ENCODE measurements around the gene TNS4. TPM values are rescaled to one million over a fixed set of nuclear protein-coding genes. Genes with fewer than 3 reads are reported as not detected.

Gene TNS4
- total and polyA plus RNA-seq, 9 of the 15 experiments (the other 6 are each of a cell fraction or from before 2014, with no cell fraction given): 0.04 to 0.73 (median 0.24) TPM; not detected in 1

- Histone ChIP-seq H3K4me2 (ENCODE audit: insufficient read depth, low read length) (no peak overlapping the region), H2AFZ (ENCODE audit: low read depth, low read length) (no peak overlapping the region), H3K27me3 (ENCODE audit: control insufficient read depth in 2 of 2, insufficient read depth in 2 of 2, low read length in 2 of 2) (no peaks in the 10 kb centered on the region; a peak in 1 of 5 replicates), H3K9me3 (replicated peaks; ENCODE audit: control insufficient read depth, insufficient read depth, low read depth, low read length) (no peaks in the 10 kb centered on the region), H3K4me1 (replicated peaks in 1 of 2; ENCODE audit: control insufficient read depth in 2 of 2, insufficient read depth in 2 of 2, low read length in 2 of 2) (peaks cover 0 to 18% of the 10 kb centered on the region in 2 experiments; a peak in 3 of 5 replicates), H3K36me3 (ENCODE audit: control insufficient read depth, insufficient read depth, low read length) (peaks cover 30% of the 10 kb centered on the region; the same call in 2 of the 3 replicates), H4K20me1 (replicated peaks; ENCODE audit: control insufficient read depth, insufficient read depth, low read length) (no peaks in the 10 kb centered on the region), H3K9ac (ENCODE audit: insufficient read depth in 1 of 2, low read depth in 2 of 2, low read length in 2 of 2) (no peak overlapping the region), H3K79me2 (ENCODE audit: control insufficient read depth, insufficient read depth, low read length) (no peaks in the 10 kb centered on the region), H3K27ac (ENCODE audit: extremely low read depth, low read depth, low read length) (no peak overlapping the region), H3K9me1 (ENCODE audit: control insufficient read depth, insufficient read depth, low read length) (no peaks in the 10 kb centered on the region), H3K4me3 (no peak overlapping the region)
- in situ Hi-C loops (cut with MboI) (no loop called here), intact Hi-C loops (cut with micrococcal nuclease) (no loop called here)
- 34% methylated on average over 3 of the region's 3 CpGs for WGBS (ENCODE audit: insufficient coverage, low coverage, missing lambda C conversion rate)
- CTCF ChIA-PET (ENCODE audit: low intra/inter-chr PET ratio): no interaction called here
- POLR2A ChIA-PET: interaction anchor here (1.1 to 1.7 kb wide), 2 partner anchors 10 to 14 kb away, joined by 4 to 5 read pairs; partner anchors contain the start of gene IGFBP4
- DNase-seq (ENCODE audit: extremely low read depth in 1 of 4, low spot score in 3 of 4) (no peak), FAIRE-seq (no peak), ATAC-seq (no peak)
- no TSS peak for BruUV-seq (replicated peaks)
- TF ChIP-seq HES1 (IDR thresholded peaks at IDR 0.05; ENCODE audit: low read depth) (no peak), ILK (tag; IDR thresholded peaks at IDR 0.05; ENCODE audit: borderline replicate concordance, low read depth) (no peak), HMG20B (CRISPR knock-in tag; IDR thresholded peaks at IDR 0.05) (no peak), ZNF518B (CRISPR knock-in tag; IDR thresholded peaks at IDR 0.05) (no peak), ZNF431 (CRISPR knock-in tag; IDR thresholded peaks at IDR 0.05) (no peak), ZSCAN32 (CRISPR knock-in tag; IDR thresholded peaks at IDR 0.05) (no peak), ZNF699 (CRISPR knock-in tag; IDR thresholded peaks at IDR 0.05; ENCODE audit: insufficient replicate concordance) (no peak), HMGN3 (IDR thresholded peaks at IDR 0.05; ENCODE audit: borderline replicate concordance, extremely low read depth, insufficient read length, low read depth, low read length) (no peak), NR1H2 (CRISPR knock-in tag; IDR thresholded peaks at IDR 0.05) (no peak), HBP1 (CRISPR knock-in tag; IDR thresholded peaks at IDR 0.05) (no peak), ZBTB11 (CRISPR knock-in tag; IDR thresholded peaks at IDR 0.05) (no peak), ZC3H8 (IDR thresholded peaks at IDR 0.05) (no peak), MAX (CRISPR knock-in tag; IDR thresholded peaks at IDR 0.05) (no peak)
These were observed 44.1 kb downstream of the TNS4 start for GRCh38 chr17:40457369-40457768.

Measured in K562 (cell line).